ENCODE measurements around the gene KIF4A. TPM values are rescaled to one million over a fixed set of nuclear protein-coding genes. Genes with fewer than 3 reads are reported as not detected.

KIF4A gene
- total and polyA plus RNA-seq, 7 donors, result 0.04 to 0.15 (median 0.07) TPM; not detected in 2

GRCh38 chrX:70461026-70461425, 171.1 kb downstream of the KIF4A start:
- 76 to 95% (median 92%) methylated on average over 2 of the region's 2 CpGs for WGBS, 3 donors

DNA sequence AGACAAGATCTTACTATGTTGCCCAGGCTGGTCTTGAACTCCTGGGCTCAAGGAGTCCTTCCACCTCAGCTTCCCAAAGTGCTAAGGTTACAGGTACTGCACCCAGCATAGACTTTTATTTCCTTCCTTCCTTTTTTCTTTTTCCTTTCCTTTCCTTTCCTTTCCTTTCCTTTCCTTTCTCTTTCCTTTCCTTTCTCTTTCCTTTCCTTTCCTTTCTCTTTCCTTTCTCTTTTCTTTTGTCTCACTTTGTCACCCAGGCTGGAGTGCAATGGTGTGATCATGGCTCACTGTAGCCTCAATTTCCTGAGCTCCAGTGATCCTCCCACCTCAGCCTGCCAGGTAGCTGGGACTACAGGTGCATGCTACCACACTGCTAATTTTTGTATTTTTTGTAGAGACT, 174.1 kb downstream of the KIF4A start:
- peaks cover 0 to 7% (median 0%) of the 10 kb centered on the region in 3 donors for H3K27me3 ChIP-seq (ENCODE audit: insufficient read depth in 3 of 3, low read length in 2 of 3)
- H3K36me3 ChIP-seq (ENCODE audit: insufficient read depth in 1 of 2, low read depth in 1 of 2), result no peaks in the 10 kb centered on the region
- no peaks in the 10 kb centered on the region for H3K9me3 ChIP-seq
- H3K4me1 ChIP-seq, result no peaks in the 10 kb centered on the region
- no peak for ATAC-seq
- intact Hi-C loops (cut with DNase I), result no loop called here
- no peak overlapping the region for H3K4me3 ChIP-seq
- H3K27ac ChIP-seq, result no peak overlapping the region
- TF ChIP-seq, protein P1, sequence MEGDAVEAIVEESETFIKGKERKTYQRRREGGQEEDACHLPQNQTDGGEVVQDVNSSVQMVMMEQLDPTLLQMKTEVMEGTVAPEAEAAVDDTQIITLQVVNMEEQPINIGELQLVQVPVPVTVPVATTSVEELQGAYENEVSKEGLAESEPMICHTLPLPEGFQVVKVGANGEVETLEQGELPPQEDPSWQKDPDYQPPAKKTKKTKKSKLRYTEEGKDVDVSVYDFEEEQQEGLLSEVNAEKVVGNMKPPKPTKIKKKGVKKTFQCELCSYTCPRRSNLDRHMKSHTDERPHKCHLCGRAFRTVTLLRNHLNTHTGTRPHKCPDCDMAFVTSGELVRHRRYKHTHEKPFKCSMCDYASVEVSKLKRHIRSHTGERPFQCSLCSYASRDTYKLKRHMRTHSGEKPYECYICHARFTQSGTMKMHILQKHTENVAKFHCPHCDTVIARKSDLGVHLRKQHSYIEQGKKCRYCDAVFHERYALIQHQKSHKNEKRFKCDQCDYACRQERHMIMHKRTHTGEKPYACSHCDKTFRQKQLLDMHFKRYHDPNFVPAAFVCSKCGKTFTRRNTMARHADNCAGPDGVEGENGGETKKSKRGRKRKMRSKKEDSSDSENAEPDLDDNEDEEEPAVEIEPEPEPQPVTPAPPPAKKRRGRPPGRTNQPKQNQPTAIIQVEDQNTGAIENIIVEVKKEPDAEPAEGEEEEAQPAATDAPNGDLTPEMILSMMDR (IDR thresholded peaks at IDR 0.05), result no peak
- DNase-seq, result no peak

More at GRCh38 chrX:70461026-70461425, 171.1 kb downstream of the KIF4A start:
- TF ChIP-seq, protein P1 (IDR thresholded peaks at IDR 0.05), result no peak
- H3K9me3 ChIP-seq, result no peaks in the 10 kb centered on the region
- H3K27ac ChIP-seq, result no peak overlapping the region
- H3K36me3 ChIP-seq (ENCODE audit: insufficient read depth in 1 of 2, low read depth in 1 of 2), result no peaks in the 10 kb centered on the region
- H3K27me3 ChIP-seq (ENCODE audit: insufficient read depth in 3 of 3, low read length in 2 of 3), result peaks cover 0 to 18% (median 0%) of the 10 kb centered on the region in 3 donors
- DNase-seq (no peak), ATAC-seq (no peak)
- intact Hi-C loops (cut with DNase I), result no loop called here
- no peaks in the 10 kb centered on the region for H3K4me1 ChIP-seq
- H3K4me3 ChIP-seq, result no peak overlapping the region

DNA sequence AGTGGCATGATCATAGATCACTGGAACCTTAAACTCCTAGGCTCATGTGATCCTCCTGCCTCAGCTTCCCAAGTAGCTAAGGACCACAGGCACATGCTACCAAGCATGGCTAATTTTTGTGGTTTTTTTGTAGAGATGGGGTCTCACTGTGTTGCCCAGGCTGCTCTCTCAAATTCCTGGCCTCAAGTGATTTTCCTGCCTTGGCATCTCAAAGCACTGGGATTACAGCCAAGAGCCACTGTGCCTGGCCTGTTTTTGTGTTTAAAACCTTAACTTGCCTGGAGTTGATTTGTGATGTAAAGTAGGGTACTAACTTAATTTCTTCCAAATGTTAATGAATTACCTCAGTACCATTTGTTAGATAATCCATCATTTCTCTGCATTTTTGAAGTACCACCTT, 177.1 kb downstream of the KIF4A start:
- Histone ChIP-seq H3K27me3 (ENCODE audit: insufficient read depth in 3 of 3, low read length in 2 of 3) (peaks cover 0 to 7% (median 0%) of the 10 kb centered on the region in 3 donors), H3K4me1 (no peaks in the 10 kb centered on the region), H3K36me3 (ENCODE audit: insufficient read depth in 1 of 2, low read depth in 1 of 2) (no peaks in the 10 kb centered on the region), H3K27ac (no peak overlapping the region), H3K4me3 (no peak overlapping the region), H3K9me3 (no peaks in the 10 kb centered on the region)
- DNase-seq (no peak), ATAC-seq (no peak)
- TF ChIP-seq, protein P1 (IDR thresholded peaks at IDR 0.05), result no peak
- intact Hi-C loops (cut with DNase I), result no loop called here

DNA sequence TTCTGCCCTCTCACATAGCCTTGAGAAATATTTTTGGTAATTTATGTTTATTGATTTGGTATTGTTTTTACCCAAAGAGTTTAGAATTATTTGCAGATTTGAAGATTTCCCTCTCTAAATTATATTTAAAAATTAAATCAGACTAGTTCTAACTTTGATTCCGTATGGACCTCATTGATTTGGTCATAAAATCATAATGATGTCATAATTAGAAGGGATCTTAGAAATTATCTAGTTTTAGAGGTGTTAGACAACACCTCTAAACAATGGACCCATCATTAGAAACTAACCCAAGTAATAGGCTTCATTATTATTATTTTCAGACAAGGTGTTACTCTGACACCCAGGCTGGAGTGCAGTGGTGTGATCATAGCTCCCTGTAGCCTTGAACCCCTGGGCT, 178.8 kb downstream of the KIF4A start:
- Histone ChIP-seq H3K27ac (no peak overlapping the region), H3K4me1 (no peaks in the 10 kb centered on the region), H3K9me3 (no peaks in the 10 kb centered on the region), H3K27me3 (ENCODE audit: insufficient read depth in 3 of 3, low read length in 2 of 3) (peaks cover 0 to 7% (median 0%) of the 10 kb centered on the region in 3 donors), H3K36me3 (ENCODE audit: insufficient read depth in 1 of 2, low read depth in 1 of 2) (no peaks in the 10 kb centered on the region), H3K4me3 (no peak overlapping the region)
- TF ChIP-seq, protein P1 (IDR thresholded peaks at IDR 0.05), result no peak
- DNase-seq (no peak), ATAC-seq (no peak)
- WGBS, 3 donors, result 66 to 100% (median 96%) methylated on average over 1 of the region's 1 CpG
- intact Hi-C loops (cut with DNase I), result no loop called here

Other genes with a start within 250 kb of the KIF4A start
- gene AWAT2, start 240.2 kb upstream of the KIF4A start, total RNA-seq, result not detected
- not detected for gene AWAT2, start 240.2 kb upstream of the KIF4A start, polyA plus RNA-seq
- not detected for gene OTUD6A, start 227.6 kb upstream of the KIF4A start, total RNA-seq
- gene OTUD6A, start 227.6 kb upstream of the KIF4A start, polyA plus RNA-seq, result not detected
- gene IGBP1, start 156.7 kb upstream of the KIF4A start, total RNA-seq, result 10 to 100 TPM; 45.0 to 60.6 (median 59.3) TPM
- 10 to 100 TPM; 73.9 to 81.5 (median 79.0) TPM for gene IGBP1, start 156.7 kb upstream of the KIF4A start, polyA plus RNA-seq
- not detected for gene DGAT2L6, start 112.6 kb upstream of the KIF4A start, total RNA-seq
- gene DGAT2L6, start 112.6 kb upstream of the KIF4A start, polyA plus RNA-seq, result not detected
- not detected for gene AWAT1, start 55.4 kb upstream of the KIF4A start, total RNA-seq
- not detected for gene AWAT1, start 55.4 kb upstream of the KIF4A start, polyA plus RNA-seq
- under 1 TPM in 2 of 4 donors, not detected in 2; 0.17 to 0.18 TPM for gene P2RY4, start 29.9 kb upstream of the KIF4A start, total RNA-seq
- gene P2RY4, start 29.9 kb upstream of the KIF4A start, polyA plus RNA-seq, result under 1 TPM; 0.05 to 0.08 (median 0.05) TPM
- not detected for gene ARR3, start 21.8 kb upstream of the KIF4A start, total RNA-seq
- gene ARR3, start 21.8 kb upstream of the KIF4A start, polyA plus RNA-seq, result not detected
- gene RAB41, start 7.9 kb upstream of the KIF4A start, total RNA-seq, result not detected
- not detected for gene RAB41, start 7.9 kb upstream of the KIF4A start, polyA plus RNA-seq
- 10 to 100 TPM; 18.5 to 26.2 (median 19.7) TPM for gene PDZD11, start 177 bp upstream of the KIF4A start, total RNA-seq
- 10 to 100 TPM; 22.0 to 28.7 (median 27.9) TPM for gene PDZD11, start 177 bp upstream of the KIF4A start, polyA plus RNA-seq
- not detected for gene GDPD2, start 133.2 kb downstream of the KIF4A start, total RNA-seq
- under 1 TPM in 1 of 3 donors, not detected in 2; 0.01 TPM for gene GDPD2, start 133.2 kb downstream of the KIF4A start, polyA plus RNA-seq
- gene DLG3, start 154.7 kb downstream of the KIF4A start, total RNA-seq, result 1 to 10 TPM; 1.2 to 1.6 (median 1.4) TPM
- gene DLG3, start 154.7 kb downstream of the KIF4A start, polyA plus RNA-seq, result 1 to 10 TPM in 1 of 3 donors, under 1 TPM in 2; 0.27 to 1.4 (median 0.52) TPM

Data from psoas muscle (tissue), 8 donors.